ENCODE measurements around the gene ITPKA. TPM values are rescaled to one million over a fixed set of nuclear protein-coding genes. Genes with fewer than 3 reads are reported as not detected.

Gene ITPKA
- total RNA-seq, 1 experiment from 2014 or later = 7.3 TPM

Small RNA genes lying within 50 kb of the gene (small RNA-seq; reads per million reads assigned to genes)
- gene RNU6-1169P = not detected

Other genes starting within 250 kb of the ITPKA start
- gene OIP5, start 161.3 kb upstream of the ITPKA start, total RNA-seq (2014; rRNA removed; shearing (Covaris generic)) = 40.2 and 46.1 TPM in 2 replicates
- 167 and 222 TPM in 2 replicates for gene NUSAP1, start 161.0 kb upstream of the ITPKA start, total RNA-seq (2014; rRNA removed; shearing (Covaris generic))
- 11.2 and 11.4 TPM in 2 replicates for gene NDUFAF1, start 91.4 kb upstream of the ITPKA start, total RNA-seq (2014; rRNA removed; shearing (Covaris generic))
- 13.4 and 21.0 TPM in 2 replicates for gene RTF1, start 76.8 kb upstream of the ITPKA start, total RNA-seq (2014; rRNA removed; shearing (Covaris generic))
- 0.05 TPM in 2 replicates for gene LTK, start 20.0 kb downstream of the ITPKA start, total RNA-seq (2014; rRNA removed; shearing (Covaris generic))
- 37.5 and 43.7 TPM in 2 replicates for gene RPAP1, start 50.4 kb downstream of the ITPKA start, total RNA-seq (2014; rRNA removed; shearing (Covaris generic))
- 9.2 and 12.3 TPM in 2 replicates for gene TYRO3, start 65.3 kb downstream of the ITPKA start, total RNA-seq (2014; rRNA removed; shearing (Covaris generic))
- gene MGA, start 166.5 kb downstream of the ITPKA start, total RNA-seq (2014; rRNA removed; shearing (Covaris generic)) = 7.5 and 10.5 TPM in 2 replicates